Activated naive CD8-positive, alpha-beta T cell treated with anti-CD3 and anti-CD28 coated beads for 36 hours (primary cell): ENCODE results near the gene GPC1. TPM values are rescaled to one million over a fixed set of nuclear protein-coding genes. Genes with fewer than 3 reads are reported as not detected.
"Not testable (repeated sequence)": the region's sequence is repeated elsewhere in the genome, so short reads cannot be mapped to it uniquely, and the experiment has no call there.

Experiments
- DNase-seq: peaks from one replicate; pipeline ENCODE4 v3.0.0; 2021
- H3K27ac Mint-ChIP-seq: one replicate; pipeline ENCODE4 v1.8.0; 2022; ENCODE audit warnings: mild to moderate bottlenecking, moderate library complexity, mixed read lengths
- H3K27me3 Mint-ChIP-seq: one replicate; pipeline ENCODE4 v1.8.0; 2022; ENCODE audit warnings: mild to moderate bottlenecking, mixed read lengths
- H3K36me3 Mint-ChIP-seq: one replicate; pipeline ENCODE4 v1.8.0; 2021; ENCODE audit warnings: mild to moderate bottlenecking, mixed read lengths
- H3K4me1 Mint-ChIP-seq: one replicate; pipeline ENCODE4 v1.8.0; 2021; ENCODE audit warnings: mixed read lengths
- H3K4me3 Mint-ChIP-seq: one replicate; pipeline ENCODE4 v1.8.0; 2022; ENCODE audit warnings: mild to moderate bottlenecking, moderate library complexity, mixed read lengths
- H3K9me3 Mint-ChIP-seq: one replicate; pipeline ENCODE4 v1.8.0; 2022; ENCODE audit warnings: mixed read lengths
- total RNA-seq, 2 experiments: library from RNA; stranded (reverse); gene quantifications; one replicate each; pipeline ENCODE4 v1.2.3, GENCODE V29; 2021

GPC1 gene
- total RNA-seq, 2 experiments from 2014 or later = 0.64 to 1.3 TPM

DNA sequence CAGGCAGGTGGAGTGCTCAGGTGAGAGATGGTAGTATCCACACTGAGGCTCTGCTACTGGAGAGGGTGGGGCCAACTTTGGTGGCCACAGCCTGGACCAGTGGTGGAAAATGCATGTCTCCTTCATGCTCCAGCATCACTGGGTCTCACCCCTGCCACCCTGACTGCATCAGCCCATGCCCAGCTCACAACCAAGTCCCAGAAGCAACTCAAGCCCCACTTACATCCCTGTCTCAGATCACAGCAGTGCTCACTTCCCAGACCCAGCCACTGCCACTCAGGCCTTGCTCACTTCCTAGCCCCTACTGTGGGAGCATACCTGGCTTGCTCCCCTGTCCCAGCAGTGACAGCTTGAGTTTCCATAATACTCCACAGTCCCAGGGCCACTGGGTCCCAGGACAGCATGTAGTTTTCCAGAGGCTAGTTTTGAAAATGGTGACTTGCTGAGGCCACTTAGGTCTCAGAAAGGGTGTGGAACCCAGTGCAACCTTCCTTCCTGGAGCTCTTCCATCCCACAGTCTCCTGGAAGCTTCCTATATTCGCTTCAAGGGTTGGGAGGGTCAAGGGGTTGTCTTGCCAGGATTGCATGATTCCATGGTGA is 58.8 kb downstream of the GPC1 start:
- H3K27me3 Mint-ChIP-seq = no peaks in the 10 kb centered on the region
- no peak for DNase-seq
- H3K4me1 Mint-ChIP-seq = no peaks in the 10 kb centered on the region
- no peak overlapping the region for H3K27ac Mint-ChIP-seq
- peaks cover 23% of the 10 kb centered on the region for H3K9me3 Mint-ChIP-seq
- peaks cover 56% of the 10 kb centered on the region for H3K36me3 Mint-ChIP-seq
- H3K4me3 Mint-ChIP-seq = no peak overlapping the region

- not testable (repeated sequence) for H3K27ac Mint-ChIP-seq, H3K4me3 Mint-ChIP-seq, H3K4me1 Mint-ChIP-seq, DNase-seq, H3K27me3 Mint-ChIP-seq
- Mint-ChIP-seq H3K9me3 (peaks cover 20% of the 10 kb centered on the region), H3K36me3 (peaks cover 54% of the 10 kb centered on the region)
Measured at GRCh38 chr2:240494942-240495341, 59.5 kb downstream of the GPC1 start.

GRCh38 chr2:240497082-240497481 is 61.6 kb downstream of the GPC1 start:
- not testable (repeated sequence) for H3K4me3 Mint-ChIP-seq, DNase-seq, H3K9me3 Mint-ChIP-seq, H3K4me1 Mint-ChIP-seq, H3K27ac Mint-ChIP-seq, H3K27me3 Mint-ChIP-seq
- peaks cover 45% of the 10 kb centered on the region for H3K36me3 Mint-ChIP-seq

DNA sequence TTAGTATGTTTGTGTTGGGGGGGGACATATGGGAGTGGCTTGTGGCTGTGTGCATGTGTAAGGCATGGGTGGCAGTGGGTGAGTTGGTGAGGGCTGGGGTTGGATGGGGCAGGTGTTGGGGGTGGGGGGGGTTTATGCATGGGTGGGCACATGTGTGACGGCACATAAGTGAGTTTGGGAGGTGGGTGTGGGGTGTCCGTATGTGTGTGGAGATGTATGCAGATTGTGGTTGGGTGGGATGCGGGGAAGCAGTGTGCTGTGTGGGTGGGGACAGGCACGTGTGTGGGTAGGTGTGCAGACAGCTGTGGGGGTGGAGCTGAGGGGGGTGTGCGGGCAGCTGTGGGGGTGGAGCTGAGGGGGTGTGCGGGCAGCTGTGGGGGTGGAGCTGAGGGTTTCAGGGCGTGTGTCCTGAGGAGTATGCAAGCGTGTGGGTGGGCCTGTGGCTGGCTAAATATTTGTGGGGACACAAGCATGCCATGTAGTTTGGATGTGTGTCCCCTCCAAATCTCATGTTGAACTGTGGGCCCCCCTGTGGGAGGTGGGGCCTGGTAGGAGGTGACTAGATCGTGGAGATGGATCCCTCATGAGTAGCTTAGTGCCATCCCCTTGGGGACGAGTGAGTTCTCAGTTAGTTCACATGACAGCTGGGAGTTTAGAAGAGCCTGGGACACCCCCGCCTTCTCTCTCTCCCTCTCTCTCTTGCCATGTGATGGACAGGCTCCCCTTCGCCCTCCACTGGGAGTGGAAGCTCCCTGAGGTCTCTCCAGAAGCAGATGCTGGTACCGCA is 62.9 kb downstream of the GPC1 start:
- H3K27me3 Mint-ChIP-seq = no peaks in the 10 kb centered on the region
- no peaks in the 10 kb centered on the region for H3K4me1 Mint-ChIP-seq
- H3K27ac Mint-ChIP-seq = no peak overlapping the region

DNA sequence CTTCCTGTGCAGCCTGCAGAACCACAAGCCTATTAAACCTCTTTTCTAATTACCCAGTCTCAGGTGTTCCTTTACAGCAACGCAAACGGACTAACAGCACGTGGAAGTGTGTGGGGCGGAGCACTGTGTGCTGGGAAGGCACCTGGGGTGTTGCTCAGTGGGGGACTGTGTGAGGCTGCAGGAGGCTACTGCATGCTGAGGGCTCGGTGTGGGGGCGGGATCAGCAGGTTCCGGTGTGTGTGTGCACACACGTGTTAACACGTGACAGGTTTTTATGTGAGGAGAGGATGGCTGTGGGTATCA is 63.4 kb downstream of the GPC1 start:
- no peak overlapping the region for H3K27ac Mint-ChIP-seq
- H3K27me3 Mint-ChIP-seq = no peaks in the 10 kb centered on the region
- no peak overlapping the region for H3K4me3 Mint-ChIP-seq
- no peaks in the 10 kb centered on the region for H3K4me1 Mint-ChIP-seq
- DNase-seq = no peak
- peaks cover 1% of the 10 kb centered on the region for H3K9me3 Mint-ChIP-seq
- H3K36me3 Mint-ChIP-seq = peaks cover 35% of the 10 kb centered on the region

More for the DNA sequence above, 62.9 kb downstream of the GPC1 start:
- Mint-ChIP-seq H3K36me3 (peaks cover 40% of the 10 kb centered on the region), H3K9me3 (peaks cover 4% of the 10 kb centered on the region), H3K4me3 (no peak overlapping the region)
- DNase-seq = no peak

DNA sequence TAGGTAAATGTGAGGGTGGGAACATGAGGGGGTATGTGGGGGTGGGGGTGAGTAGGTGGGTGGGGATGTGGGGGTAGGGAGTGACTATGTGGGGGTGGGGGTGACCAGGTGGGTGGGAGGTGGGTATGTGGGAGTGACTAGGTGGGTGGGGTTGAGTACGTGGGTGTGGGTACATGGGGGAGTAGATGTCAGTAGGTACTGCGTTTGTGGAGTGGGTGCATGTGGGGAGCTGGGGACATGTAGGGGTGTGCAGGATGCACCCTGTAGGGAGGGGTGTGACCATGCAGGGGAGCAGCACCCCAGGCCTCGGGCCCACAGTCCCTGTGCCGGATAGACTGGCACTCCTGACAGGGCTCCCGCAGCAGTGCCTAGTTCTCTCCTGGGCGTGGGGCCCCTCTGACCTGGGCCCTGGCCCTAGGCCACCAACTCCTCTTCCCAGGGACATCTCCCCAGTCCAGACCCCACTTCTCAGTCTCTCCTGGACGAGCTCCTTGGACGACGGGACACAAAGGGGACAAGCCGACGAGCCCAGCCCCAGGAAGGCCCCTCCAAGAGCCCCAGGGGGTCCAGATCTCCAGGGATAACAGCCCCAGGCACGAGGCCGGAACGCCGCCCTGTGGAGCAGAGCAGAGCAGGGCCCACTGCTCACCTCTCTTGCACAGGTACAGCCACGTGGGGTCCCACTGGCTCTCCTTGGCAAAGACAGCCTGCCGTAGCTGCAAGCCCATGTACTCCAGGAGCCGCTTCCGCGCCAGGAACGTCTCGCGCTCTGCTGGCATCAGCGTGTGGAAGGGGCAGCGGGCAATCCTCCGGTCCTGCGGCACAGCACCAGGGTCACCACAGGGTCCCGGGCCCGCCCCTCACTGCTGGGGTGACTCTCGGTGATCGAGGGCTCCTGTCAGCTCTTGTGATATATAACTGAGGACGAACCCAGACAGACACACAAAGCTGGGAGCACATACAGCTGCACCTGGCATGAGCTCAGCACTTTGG is 64.1 kb downstream of the GPC1 start:
- Mint-ChIP-seq H3K27me3 (no peaks in the 10 kb centered on the region), H3K36me3 (peaks cover 28% of the 10 kb centered on the region), H3K9me3 (no peaks in the 10 kb centered on the region), H3K4me3 (no peak overlapping the region), H3K4me1 (no peaks in the 10 kb centered on the region), H3K27ac (no peak overlapping the region)
- no peak for DNase-seq

DNA sequence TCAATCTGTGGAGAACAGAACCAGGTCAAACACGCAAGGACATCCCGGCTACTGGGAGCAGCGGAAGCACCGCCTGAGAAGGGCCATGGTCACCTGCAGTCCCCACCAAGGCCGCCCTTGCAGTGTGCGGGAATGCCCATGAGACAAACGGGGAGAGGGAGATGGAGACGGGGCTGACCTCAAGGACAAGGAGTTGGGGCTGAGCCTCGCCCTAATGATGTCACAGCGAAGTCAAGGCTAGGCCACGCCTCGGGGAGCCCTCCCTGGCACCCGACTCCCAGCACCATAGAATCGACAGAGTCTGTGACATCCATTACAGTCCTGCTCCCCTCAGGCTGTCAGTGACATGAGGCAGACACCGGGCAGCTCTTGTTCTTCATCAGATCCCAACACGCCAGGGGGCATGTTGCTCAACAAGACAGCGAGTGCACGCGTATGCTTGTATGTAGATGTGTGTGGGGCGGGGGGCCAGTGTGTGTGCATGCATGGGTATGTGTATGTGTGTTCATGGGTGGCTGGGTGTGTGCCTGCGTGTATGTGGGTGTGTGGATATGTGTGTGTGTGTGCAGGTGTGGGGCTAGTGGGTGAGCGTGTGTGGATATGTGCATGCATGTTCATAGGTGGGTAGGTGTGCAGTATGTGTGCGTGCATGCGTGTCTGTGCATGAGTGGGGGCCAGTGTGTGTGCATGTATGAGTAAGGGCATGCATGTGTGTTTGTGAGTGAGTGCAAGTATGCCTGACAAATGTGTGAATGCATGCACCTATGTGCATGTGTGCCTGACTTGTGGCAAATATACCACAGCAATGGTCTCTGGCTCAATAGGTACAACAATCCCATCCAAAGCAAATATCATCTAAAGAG is 65.3 kb downstream of the GPC1 start:
- no peak for DNase-seq
- Mint-ChIP-seq H3K27me3 (no peaks in the 10 kb centered on the region), H3K4me3 (no peak overlapping the region), H3K27ac (no peak overlapping the region), H3K36me3 (peaks cover 24% of the 10 kb centered on the region), H3K4me1 (no peaks in the 10 kb centered on the region), H3K9me3 (no peaks in the 10 kb centered on the region)

GRCh38 chr2:240501531-240501991 is 66.1 kb downstream of the GPC1 start:
- DNase-seq = no peak
- Mint-ChIP-seq H3K27ac (no peak overlapping the region), H3K4me1 (no peaks in the 10 kb centered on the region), H3K9me3 (no peaks in the 10 kb centered on the region), H3K36me3 (peaks cover 19% of the 10 kb centered on the region), H3K27me3 (no peaks in the 10 kb centered on the region), H3K4me3 (no peak overlapping the region)

DNA sequence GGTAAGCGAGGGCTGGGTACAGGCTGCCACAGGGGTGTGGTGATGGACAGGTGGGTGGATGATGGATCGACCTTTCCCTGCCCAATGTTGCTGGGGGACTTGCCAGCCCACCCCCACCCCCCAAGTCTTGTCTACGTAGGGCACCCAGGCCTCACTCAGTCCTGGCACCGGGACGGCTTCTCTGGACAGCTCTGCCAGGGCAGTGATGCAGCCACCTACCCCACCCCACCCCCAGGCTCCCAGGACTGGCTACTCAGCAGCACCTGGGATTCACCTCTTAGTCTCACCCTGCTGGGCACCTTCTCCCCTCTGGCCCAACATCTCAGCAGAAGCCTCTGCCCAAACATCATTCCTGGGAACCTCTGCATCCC is 66.6 kb downstream of the GPC1 start:
- Mint-ChIP-seq H3K36me3 (peaks cover 16% of the 10 kb centered on the region), H3K27me3 (no peaks in the 10 kb centered on the region), H3K4me1 (no peaks in the 10 kb centered on the region), H3K4me3 (no peak overlapping the region), H3K27ac (no peak overlapping the region), H3K9me3 (no peaks in the 10 kb centered on the region)
- no peak for DNase-seq

- no peak overlapping the region for H3K27ac Mint-ChIP-seq
- no peaks in the 10 kb centered on the region for H3K27me3 Mint-ChIP-seq
- no peaks in the 10 kb centered on the region for H3K4me1 Mint-ChIP-seq
- no peak overlapping the region for H3K4me3 Mint-ChIP-seq
- no peak for DNase-seq
- H3K36me3 Mint-ChIP-seq = peaks cover 13% of the 10 kb centered on the region
- H3K9me3 Mint-ChIP-seq = no peaks in the 10 kb centered on the region
Measured at GRCh38 chr2:240502430-240503121, 67.1 kb downstream of the GPC1 start.

DNA sequence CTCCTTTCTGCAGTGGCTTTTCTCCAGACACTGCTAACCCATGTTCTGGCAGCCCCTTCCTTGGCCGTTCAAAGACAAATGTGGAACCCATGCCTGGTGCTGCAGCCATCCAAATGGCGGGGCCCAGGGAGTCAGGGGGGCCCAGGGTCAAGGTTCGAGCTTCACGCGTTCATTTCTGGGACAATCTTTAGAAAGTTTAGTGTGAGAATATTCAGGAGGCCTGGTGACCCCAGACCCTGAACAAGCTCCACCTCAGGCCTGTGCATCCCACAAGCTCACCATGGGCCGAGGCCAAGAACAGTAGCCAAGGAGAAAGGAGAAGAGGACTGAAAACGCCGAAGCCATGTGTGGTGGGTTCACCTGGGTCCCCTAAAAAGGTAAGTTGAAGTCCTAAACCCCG is 67.9 kb downstream of the GPC1 start:
- peaks cover 9% of the 10 kb centered on the region for H3K36me3 Mint-ChIP-seq
- H3K9me3 Mint-ChIP-seq = no peaks in the 10 kb centered on the region
- no peak for DNase-seq
- H3K4me3 Mint-ChIP-seq = no peak overlapping the region
- no peak overlapping the region for H3K27ac Mint-ChIP-seq
- no peaks in the 10 kb centered on the region for H3K27me3 Mint-ChIP-seq
- H3K4me1 Mint-ChIP-seq = no peaks in the 10 kb centered on the region

DNA sequence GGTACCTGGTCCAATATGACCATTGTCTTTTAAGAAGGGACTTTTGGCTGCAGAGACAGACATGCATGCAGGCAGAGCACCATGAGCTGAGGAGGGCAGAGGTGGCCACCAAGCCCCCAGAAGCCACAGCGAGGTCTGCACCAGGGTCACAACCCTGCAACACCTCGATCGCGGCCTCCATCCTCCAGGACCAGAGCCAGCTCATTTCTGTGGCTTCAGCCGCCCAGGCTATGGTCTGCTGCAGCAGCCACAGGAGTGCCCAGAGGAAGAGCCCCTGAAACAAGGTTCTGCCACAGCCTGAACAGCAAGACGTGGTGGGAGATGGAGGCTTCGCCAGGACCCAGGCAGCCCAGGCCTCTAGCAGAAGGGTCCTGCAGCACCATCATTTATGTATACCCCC is 68.4 kb downstream of the GPC1 start:
- Mint-ChIP-seq H3K36me3 (peaks cover 9% of the 10 kb centered on the region), H3K9me3 (no peaks in the 10 kb centered on the region), H3K27ac (no peak overlapping the region), H3K4me1 (no peaks in the 10 kb centered on the region), H3K4me3 (no peak overlapping the region), H3K27me3 (no peaks in the 10 kb centered on the region)
- DNase-seq = no peak

- H3K9me3 Mint-ChIP-seq = no peaks in the 10 kb centered on the region
- H3K4me1 Mint-ChIP-seq = no peaks in the 10 kb centered on the region
- DNase-seq = no peak
- H3K27ac Mint-ChIP-seq = no peak overlapping the region
- no peaks in the 10 kb centered on the region for H3K27me3 Mint-ChIP-seq
- peaks cover 8% of the 10 kb centered on the region for H3K36me3 Mint-ChIP-seq
- no peak overlapping the region for H3K4me3 Mint-ChIP-seq
Measured at GRCh38 chr2:240505910-240506309, 70.4 kb downstream of the GPC1 start.

DNA sequence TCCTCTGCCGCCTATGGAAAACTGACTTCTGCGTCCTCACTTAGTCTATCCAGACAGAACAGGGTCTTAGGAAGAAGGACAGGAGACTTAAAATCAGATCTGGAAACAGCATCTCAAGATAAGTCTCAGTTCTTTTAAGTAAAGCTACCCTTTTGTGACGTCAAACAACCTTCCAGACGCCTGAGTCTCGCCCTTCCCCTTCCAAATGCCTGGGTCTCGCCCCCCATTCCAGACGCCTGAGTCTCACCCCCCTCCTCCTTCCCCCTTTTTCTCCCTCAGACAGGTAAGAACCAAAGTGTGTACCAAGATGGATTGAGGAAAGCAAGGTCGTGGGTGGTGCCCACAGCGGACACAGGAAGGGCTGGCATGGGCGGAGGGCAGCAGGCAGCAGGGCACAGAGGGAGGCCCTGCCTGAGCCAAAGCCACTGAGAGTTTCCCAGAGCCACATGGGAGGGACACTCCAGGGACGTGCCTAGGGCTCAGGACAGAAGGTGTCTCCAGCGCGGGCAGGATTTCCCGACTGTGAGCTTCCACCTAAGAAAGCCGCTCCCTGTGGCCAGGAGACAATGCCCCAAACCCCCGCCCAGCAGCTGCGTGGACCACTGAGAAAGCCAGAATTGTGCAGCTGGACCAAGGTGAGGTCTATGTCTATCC is 71.1 kb downstream of the GPC1 start:
- H3K27ac Mint-ChIP-seq = no peak overlapping the region
- no peak for DNase-seq
- H3K36me3 Mint-ChIP-seq = peaks cover 8% of the 10 kb centered on the region
- no peak overlapping the region for H3K4me3 Mint-ChIP-seq
- no peaks in the 10 kb centered on the region for H3K4me1 Mint-ChIP-seq
- no peaks in the 10 kb centered on the region for H3K9me3 Mint-ChIP-seq
- no peaks in the 10 kb centered on the region for H3K27me3 Mint-ChIP-seq
